Measurements from ENCODE around the gene MBD3.

MBD3 gene

DNA sequence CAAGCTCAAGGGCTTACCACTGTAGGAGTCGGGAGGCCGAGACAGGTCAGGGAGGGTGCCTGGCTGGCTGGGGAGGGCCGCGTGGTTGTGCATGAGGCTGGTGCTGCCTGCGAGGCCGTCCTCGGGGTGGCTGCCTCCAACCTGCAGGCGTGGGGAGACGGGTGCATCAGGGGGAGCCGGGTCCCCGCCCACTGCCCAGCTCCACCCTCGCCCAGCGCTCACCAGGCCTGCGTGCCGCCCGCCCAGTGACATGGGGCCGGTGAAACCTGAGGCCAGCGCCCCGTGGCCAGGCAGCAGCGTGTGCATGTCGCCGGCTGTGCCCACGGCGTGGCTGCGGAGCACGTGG, 26.4 kb upstream of the MBD3 start:
- DNase-seq (ENCODE audit: low read depth in 3 of 3, low spot score in 1 of 3), result no peak

- DNase-seq (ENCODE audit: low read depth in 3 of 3, low spot score in 1 of 3), result no peak
These were observed 25.8 kb upstream of the MBD3 start for GRCh38 chr19:1618157-1619093.

- no peak for DNase-seq (ENCODE audit: low read depth in 3 of 3, low spot score in 1 of 3)
These were observed 24.2 kb upstream of the MBD3 start for GRCh38 chr19:1616875-1617274.

DNA sequence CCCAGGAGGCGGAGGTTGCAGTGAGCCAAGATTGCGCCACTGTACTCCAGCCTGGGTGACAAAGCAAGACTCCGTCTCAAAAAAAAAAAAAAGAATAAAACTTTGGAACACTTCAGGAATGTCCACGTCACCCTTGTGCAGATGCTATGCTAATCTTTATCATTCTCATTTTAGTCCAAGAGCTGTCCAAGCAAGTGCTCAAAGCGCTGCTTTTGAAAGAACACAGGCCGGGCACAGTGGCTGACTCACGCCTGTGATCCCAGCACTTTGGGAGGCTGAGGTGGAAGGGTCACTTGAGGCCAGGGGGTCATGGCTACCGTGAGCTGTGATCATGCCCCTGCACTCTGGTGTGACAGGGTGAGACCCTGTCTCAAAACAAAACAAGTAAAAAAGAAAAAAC, 23.7 kb upstream of the MBD3 start:
- no peak for DNase-seq (ENCODE audit: low read depth in 3 of 3, low spot score in 1 of 3)

DNA sequence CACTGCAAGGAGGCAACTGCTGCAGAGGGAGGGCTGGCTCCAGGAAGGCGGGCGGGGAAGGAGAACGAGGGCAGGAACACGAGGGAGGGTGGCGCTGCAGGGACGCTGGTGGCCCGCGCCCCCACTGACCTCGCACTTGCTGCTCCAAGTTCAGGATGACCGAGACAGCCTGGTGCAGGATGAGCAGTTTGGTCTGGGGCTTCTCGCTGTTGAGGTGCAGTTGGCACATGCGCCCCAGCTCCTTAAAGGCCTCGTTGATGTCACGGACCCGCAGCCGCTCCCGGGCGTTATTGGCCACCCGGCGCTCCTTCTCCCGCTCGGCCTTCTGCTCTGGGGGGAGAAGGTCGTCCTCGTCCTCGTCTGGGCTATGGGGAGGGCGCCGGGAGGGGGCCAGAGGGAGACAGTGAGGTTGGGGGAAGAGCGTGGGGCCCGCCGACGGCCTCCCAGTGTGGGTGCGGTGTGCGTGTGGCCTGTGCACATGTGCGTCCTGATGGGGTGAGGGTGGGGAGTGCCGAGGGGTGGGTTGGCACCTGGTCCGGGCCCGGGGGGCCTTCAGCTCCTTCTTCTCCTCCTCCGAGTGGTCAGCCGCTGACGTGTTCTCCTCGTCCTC, 22.6 kb upstream of the MBD3 start:
- DNase-seq (ENCODE audit: low read depth in 3 of 3, low spot score in 1 of 3), result no peak

DNA sequence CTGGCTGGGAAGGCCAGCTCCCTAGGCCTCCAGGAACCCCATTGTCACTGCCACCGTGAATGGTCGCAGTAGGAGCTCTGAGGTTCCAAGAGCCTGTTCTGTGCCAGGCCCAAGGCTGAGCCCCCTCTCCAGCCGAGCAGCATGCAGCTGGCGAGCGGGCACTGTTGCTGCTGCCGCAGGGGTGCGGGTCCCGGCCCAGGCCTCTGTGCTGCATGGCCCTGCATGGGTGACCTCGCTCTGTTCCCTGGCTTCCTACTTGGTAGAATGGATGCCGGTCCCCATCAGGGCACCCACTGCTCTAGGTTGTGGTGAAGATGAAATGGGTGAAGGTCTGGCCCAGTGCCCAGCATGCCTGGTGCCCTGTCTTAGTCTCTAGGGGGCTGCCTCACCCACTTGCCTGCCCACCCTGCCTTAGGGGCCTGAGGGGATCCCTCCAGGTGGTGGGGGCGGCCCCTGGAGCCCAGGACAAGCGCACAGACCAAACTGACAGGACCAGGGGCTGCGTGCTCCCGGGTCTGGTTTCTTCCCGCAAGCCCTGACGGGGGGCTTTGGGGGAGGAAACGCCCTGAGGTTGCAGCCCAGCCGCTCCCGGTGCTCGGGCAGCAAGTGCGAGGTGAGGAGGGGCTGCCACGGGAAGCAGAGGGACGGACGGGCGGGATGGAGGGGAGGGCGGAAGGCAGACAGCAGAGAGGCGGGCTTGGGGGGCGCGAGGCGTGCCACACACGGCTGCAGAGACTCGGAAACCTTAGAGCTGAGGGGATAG, 21.3 kb upstream of the MBD3 start:
- DNase-seq (ENCODE audit: low read depth in 3 of 3, low spot score in 1 of 3), result no peak

GRCh38 chr19:1613146-1613545, 20.5 kb upstream of the MBD3 start:
- DNase-seq (ENCODE audit: low read depth in 3 of 3, low spot score in 1 of 3), result no peak

DNA sequence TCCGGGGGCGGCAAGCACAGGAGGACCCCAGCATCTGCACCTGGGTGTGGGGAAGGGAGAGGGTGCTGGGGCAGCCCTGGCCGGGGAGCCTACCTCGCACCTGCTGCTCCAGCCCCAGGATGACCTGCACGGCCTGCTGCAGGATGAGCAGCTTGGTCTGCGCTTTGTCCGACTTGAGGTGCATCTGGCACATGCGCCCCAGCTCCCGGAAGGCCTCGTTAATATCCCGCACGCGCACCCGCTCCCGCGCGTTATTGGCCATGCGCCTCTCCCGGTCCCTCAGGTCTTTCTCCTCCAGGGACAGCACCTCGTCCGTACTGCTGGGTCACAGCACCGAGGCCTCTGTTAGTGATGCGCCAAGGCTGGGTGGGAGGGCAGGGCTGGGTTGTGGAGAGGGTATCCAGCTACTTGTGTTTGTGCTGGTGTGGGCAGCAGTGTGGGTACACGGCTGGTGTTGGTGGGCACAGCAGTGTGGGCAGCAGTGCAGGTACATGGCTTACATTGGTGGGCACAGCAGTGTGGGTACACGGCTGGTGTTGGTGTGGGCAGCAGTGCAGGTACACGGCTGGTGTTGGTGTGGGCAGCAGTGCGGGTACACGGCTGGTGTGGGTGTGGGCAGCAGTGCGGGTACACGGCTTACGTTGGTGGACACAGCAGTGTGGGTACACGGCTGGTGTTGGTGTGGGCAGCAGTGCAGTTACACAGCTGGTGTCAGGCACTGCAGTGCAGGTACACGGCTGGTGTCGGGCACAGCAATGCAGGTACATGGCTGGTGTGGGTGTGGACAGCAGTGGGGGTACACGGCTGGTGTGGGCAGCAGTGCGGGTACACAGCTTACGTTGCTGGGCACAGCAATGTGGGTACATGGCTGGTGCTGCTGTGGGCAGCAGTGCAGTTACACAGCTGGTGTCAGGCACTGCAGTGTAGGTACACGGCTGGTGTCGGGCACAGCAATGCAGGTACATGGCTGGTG, 19.7 kb upstream of the MBD3 start:
- no peak for DNase-seq (ENCODE audit: low read depth in 3 of 3, low spot score in 1 of 3)

- no peak for DNase-seq (ENCODE audit: low read depth in 3 of 3, low spot score in 1 of 3)
These were observed 18.7 kb upstream of the MBD3 start for GRCh38 chr19:1611353-1611752.

- DNase-seq (ENCODE audit: low read depth in 3 of 3, low spot score in 1 of 3), result no peak
These were observed 17.9 kb upstream of the MBD3 start for GRCh38 chr19:1610579-1610978.

DNA sequence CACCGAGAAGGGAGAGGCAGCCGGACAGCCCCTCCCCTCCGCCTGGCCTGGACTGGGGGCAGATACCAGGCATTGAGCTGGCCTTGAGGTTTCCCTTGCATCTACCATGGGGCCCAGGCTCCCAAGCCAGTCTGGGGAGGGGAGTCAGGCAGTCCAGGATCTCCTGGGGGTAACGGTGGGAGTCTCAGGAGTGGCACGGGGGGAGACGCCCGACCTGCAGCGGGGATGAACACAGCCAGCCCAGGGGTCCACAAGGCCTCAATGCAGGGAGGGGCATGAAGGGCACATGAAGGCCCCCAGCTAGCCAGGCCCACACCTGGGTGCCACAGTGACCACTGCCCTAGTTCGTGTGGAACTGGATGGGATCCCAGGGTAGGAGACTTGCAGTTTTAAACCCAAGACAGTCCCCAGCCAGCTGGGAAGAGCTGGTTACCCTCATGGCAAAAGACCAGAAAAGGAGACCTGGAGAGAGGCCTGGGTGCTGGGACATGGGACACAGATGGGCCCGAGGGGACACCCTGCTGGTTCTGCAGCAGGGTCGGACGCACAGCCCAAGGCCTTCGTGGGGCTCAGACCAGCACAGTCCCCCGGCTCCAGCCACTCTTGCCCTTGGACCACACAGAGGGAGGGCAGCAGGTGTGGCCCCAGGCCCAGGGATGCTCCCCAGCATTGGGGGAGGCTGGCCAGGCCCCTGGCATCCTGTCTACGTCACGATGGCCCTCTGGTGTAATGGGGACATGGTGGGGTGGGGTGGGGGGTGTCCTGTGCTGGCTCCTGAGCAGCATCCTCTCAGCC, 17.2 kb upstream of the MBD3 start:
- DNase-seq (ENCODE audit: low read depth in 3 of 3, low spot score in 1 of 3), result no peak

- no peak for DNase-seq (ENCODE audit: low read depth in 3 of 3, low spot score in 1 of 3)
These were observed 16.4 kb upstream of the MBD3 start for GRCh38 chr19:1609103-1609396.

DNA sequence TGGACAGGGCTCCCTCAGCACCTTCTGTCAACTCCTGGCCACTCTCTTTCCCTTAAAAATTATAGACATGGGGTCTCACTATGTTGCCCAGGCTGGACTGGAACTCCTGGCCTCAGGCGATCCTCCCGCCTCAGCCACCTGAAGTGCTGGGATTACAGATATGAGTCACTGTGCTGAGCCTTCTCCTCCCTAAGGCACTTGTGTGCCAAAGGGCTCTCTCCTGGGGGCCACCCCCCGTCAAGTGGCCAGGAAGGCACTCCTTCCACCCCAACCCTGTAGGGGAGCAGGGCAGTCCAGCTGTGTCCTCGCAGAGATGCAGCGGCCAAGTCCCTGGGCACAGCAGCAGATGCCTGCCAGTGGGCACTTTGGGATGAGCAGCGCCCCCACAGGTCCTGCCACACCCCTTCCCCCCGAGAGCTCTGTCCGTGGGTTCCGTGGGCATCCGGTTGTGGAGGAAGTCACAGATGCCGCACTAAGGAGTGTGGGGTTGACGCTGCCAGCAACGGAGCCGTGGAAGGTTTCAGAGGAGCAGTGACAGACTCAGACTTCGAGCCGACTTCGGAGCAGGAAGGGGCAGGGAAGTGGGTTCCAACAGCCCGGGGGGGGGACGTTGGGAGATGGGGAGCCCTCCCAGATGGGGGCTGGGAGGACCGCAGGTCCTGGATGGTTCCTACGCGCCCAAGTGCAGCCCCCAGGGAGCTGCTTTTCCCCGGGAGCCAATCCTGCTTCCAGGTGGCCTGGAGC, 15.9 kb upstream of the MBD3 start:
- no peak for DNase-seq (ENCODE audit: low read depth in 3 of 3, low spot score in 1 of 3)

GRCh38 chr19:1606138-1606651, 13.5 kb upstream of the MBD3 start:
- DNase-seq (ENCODE audit: low read depth in 3 of 3, low spot score in 1 of 3), result no peak

DNA sequence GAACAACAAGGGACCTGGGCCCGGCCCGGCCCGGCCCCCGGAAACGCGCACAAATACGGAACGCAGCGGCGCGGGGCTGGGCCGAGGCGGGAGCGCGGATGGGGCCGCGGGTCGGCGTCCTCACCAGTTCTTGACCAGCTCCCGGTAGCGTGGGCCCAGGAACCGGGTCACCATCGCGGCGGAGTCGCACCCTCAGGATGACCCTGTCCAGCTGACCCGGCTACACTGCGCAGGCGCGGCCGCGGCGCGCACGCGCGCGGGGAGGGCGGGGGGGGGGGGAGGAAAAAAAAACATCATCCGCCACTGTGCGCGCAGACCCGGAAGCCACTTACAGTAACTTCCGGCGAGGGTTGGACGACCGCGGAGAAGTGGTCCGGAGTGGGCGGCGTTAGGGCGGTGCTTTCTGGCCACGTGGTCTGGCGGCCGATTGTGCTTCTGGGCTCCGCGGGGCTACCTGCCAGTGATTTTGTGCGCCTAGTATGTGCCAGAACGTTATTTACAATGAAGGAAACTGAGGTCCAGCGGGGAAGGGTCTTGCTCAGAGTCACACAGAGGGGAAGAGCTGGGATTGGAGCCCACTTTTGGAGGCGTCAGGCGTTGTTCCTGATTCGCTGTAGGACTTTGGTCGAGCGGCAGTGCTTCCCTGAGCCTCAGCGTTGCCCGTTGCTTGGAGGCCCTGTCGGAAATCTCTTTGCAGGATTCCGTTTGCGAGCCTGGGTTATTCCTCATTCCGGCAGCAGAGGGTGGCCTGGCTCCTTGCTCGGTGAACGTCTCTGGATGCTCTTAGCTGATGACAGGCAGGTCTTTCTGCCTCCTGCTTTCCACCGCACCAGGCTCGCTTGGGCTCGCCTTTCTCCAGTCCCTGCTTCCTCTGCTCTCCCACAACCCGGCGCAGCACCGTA, 12.8 kb upstream of the MBD3 start, which contains the start of gene UQCR11:
TSS of gene UQCR11 (minus strand) at position 227 of the 902 bp plus-strand sequence. CDS start at position 174, 53 bp downstream.
- peak; percentile 79 to 88 (median 83) for DNase-seq (ENCODE audit: low read depth in 3 of 3, low spot score in 1 of 3)

DNA sequence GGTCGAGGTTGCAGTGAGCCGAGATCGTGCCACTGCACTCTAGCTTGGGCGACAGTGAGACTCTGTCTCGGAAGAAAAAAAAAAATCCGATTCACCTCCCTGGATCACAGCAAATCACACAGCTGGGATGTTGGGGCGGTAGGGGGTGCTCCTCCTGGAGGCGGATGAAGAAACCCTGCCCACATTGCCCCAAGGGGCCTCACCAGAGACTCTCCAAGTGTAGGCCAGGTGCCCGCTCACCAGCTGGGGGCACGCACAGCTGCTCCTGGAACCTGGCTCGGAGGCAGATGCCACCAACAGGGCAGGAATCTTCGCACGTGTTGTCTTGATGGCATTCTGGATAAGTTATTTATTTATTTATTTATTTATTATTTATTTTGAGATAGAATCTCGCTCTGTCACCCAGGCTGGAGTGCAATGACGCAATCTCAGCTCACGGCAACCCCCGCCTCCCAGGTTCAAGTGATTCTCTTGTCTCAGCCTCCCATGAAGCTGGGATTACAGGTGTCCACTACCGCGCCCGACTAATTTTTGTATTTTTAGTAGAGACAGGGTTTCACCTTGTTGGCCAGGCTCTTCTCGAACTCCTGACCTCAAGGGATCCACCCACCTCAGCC, 9.5 kb upstream of the MBD3 start:
- DNase-seq (ENCODE audit: low read depth in 3 of 3, low spot score in 1 of 3), result no peak

DNA sequence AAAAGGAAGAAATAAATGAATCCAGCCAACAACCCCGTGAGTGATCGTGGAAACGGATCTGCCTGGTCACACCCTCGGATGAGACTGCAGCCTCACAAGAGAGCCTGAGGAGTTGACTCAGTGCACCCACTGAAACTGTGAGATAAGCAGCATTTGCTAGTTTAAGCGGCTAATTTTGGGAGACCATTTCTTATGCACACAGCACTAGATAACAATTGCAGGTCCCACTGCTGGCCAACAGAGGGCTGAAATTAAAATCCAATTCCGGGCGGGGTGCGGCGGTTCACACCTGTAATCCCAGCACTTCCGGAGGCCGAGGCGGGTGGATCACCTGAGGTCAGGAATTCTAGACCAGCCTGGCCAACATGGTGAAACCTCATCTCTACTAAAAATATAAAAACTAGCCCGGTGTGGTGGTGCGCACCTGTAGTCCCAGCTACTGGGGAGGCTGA, 9.0 kb upstream of the MBD3 start:
- no peak for DNase-seq (ENCODE audit: low read depth in 3 of 3, low spot score in 1 of 3)

- no peak for DNase-seq (ENCODE audit: low read depth in 3 of 3, low spot score in 1 of 3)
These were observed 6.8 kb upstream of the MBD3 start for GRCh38 chr19:1599460-1599846.

Data from stimulated activated CD4-positive, alpha-beta T cell treated with anti-CD3 and anti-CD28 coated beads, TNF-alpha, amount 100 ng/mL, for 1 hour (primary cell).